Activated gamma-delta T cell treated with anti-CD3 and anti-CD28 coated beads, Interleukin-2, amount 50 U/mL, for 16 hours (primary cell): ENCODE measurements around the gene DHRS7B.
"Not testable (repeated sequence)": the region's sequence is repeated elsewhere in the genome, so short reads cannot be mapped to it uniquely, and the experiment has no call there.

Experiments
- DNase-seq: peaks from one replicate; pipeline ENCODE4 v3.0.0-alpha.2; 2020; ENCODE audit warnings: low read depth

DHRS7B gene

DNA sequence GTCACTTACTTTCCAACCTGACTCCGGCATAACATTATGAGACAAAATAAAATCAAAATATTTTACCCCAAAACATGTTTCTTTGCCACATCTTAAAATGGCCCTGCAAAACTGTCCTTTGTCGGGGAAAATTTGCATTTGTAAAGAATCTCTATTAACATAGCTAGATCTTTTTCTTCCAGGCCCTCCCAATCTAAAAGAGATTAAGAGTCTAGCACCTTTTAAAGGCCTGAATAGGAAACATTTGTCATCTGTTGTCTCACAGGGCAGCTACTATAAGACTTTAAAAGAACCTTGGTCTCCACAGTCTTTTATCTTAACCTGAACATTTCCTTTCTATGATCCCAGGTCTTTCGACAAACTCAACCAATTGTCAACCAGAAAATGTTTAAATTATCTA, 18.1 kb upstream of the DHRS7B start:
- no peak for DNase-seq

DNA sequence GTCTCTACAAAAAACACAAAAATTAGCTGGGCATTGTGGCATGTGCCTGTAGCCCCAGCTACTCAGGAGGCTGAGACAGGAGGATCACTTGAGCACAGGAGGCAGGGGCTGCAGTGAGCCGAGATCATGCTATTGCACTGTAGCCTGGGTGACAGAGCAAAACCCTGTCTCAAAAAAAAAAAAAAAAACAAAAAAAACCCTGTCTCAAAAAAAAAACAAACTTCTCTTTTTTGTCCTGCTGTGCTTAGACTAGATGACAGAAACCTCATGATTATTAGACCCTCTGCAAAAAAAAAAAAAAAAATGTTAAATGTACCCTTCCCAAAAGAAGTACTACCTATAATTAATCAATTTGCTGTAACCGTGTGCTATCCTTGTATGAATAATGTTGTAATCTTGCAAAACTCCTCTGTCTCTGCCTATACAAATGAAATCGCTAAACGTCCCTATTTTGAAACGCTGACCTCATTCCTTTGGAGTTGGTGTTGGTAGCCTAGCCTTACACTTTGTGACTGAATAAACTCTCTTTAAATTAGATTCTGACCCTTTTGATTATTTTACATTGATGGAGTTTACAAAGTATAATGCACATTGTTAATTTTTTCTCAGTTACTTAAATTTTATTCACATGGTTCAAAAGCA, 13.6 kb upstream of the DHRS7B start:
- DNase-seq, result no peak

- no peak for DNase-seq
Measured at GRCh38 chr17:21113716-21114115, 13.0 kb upstream of the DHRS7B start.

DNA sequence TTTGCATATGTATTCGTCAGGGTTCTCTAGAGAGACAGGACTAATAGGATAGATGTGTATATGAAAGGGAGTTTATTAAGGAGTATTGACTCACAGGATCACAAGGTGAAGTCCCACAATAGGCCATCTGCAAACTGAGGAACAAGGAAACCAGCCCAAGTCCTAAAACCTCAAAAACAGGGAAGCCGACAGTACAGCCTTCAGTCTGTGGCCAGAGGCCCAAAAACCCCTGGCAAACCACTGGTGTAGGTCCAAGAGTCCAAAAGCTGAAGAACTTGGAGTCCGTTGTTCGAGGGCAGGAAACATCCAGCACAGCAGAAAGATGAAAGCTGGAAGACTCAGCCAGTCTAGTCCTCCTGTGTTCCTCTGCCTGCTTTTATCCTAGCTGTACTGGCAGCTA, 12.0 kb upstream of the DHRS7B start:
- DNase-seq, result not testable (repeated sequence)

GRCh38 chr17:21119247-21119918, 7.4 kb upstream of the DHRS7B start:
- peak; percentile 50 for DNase-seq

GRCh38 chr17:21119919-21120249, 6.9 kb upstream of the DHRS7B start:
- no peak for DNase-seq

DNA sequence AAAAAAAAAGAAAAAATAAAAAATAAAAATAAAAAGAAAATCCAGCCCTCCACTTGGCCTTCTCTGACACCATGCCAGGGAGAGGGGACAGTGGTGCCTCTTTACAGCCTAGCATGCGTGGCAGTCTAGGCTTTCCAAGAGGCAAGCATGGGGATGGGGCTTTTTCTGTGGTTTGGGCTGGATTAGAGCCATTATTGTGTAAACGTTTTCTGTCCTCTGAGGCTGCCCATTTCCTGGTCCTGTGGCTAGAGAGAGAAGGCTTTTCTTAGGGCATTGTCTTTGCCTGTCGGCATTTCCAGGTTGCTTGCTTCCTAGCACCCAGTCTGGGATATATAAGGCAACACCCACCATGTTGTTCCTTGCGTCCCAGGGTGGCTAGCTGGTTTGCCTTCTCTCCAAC, 2.7 kb upstream of the DHRS7B start:
- no peak for DNase-seq

DNA sequence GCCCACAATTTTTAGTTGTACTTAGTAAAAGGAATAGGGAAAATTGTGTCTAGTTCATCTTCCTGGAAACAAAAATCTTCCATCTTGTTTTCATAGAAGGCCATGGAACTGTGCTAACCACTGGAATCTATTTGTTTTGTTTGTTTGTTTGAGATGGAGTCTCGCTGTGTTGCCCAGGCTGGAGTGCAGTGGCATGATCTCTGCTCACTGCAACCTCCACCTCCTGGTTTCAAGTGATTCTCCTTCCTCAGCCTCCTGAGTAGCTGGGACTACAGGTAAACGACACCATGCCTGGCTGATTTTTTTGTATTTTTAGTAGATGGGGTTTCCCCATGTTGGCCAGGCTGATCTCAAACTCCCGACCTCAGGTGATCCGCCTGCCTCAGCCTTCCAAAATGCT, 2.2 kb upstream of the DHRS7B start:
- DNase-seq, result not testable (repeated sequence)

- DNase-seq, result peak; percentile 26
Measured at GRCh38 chr17:21125862-21126261, 902 bp upstream of the DHRS7B start.

- DNase-seq, result no peak
Measured at GRCh38 chr17:21127509-21128077, 829 bp downstream of the DHRS7B start.

- no peak for DNase-seq
Measured at GRCh38 chr17:21129023-21129681, 2.4 kb downstream of the DHRS7B start.

- DNase-seq, result no peak
Measured at GRCh38 chr17:21131137-21131536, 4.4 kb downstream of the DHRS7B start.

DNA sequence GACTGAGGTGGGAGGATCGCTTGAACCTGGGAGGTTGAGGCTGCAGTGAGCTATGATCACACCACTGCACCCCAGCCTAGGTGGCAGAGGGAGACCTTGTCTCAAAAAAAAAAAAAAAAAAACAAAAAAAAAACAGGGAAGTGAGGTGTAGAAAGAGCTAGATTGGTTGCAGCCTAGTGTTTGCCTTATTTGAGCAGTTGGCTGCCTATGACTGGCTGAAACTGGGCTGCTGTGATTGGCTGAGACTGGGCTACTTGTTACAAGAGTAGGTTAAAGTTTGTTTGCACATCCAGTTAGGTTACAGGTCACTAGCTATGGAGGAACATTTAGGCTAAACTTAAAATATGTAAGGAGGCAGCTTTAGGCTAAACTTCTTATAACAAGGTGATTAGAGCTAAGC, 5.7 kb downstream of the DHRS7B start:
- no peak for DNase-seq

DNA sequence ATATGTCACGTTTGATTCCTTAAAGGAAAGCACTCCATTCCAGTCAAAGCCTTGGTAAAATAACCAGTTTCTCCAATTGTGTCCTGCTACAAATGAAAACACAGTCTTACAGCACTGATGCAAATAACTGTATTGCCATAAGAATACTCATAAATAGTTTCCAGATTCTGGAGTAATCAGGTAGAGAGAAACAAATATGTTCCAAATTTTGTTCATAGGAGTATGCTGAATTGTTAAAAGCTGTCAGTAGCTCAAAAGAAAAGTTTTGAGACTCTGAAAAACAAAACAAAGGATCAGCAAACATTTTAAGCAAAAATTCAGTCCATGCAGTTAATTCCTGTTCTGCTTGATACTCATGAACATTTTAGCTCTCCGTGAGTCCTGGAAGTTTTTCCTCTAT, 7.8 kb downstream of the DHRS7B start:
- no peak for DNase-seq

DNA sequence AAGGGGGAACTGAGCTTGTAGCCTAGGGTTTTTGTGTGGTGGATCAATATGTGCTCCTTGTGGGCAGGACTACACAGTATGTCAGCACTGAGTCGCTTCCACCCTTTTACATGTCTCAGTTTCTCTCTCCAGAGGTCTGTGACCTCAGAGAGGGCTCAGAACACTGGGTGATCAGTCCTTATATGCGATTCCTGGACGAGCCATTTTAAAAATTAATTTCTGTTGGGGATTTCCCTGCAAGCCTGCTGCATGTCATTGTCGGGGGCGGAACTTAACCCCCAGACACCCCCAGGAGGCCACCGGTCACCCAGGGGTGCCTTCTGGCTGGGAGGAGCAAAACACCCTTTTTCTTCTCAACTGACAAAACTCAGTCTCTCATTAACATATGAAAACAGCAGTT, 14.1 kb downstream of the DHRS7B start:
- no peak for DNase-seq

DNA sequence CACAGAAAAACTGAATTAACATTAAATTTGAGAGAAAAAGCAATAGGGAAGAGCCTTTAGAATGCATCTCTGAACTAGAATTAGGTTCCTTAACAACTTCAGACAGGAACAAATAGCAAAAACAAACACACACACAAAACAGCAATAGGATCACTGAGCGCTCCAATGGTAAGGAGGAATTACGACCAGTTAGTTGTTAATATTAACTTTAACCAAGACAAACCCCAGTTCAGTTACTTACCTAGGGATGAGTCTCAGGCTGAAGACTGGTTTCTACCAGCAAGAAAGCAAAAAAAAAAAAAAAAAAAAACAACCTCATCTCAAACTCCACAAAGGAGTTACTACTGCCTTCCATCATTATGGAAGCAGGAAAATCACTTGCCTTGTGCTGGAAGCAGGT, 14.6 kb downstream of the DHRS7B start:
- DNase-seq, result no peak

DNA sequence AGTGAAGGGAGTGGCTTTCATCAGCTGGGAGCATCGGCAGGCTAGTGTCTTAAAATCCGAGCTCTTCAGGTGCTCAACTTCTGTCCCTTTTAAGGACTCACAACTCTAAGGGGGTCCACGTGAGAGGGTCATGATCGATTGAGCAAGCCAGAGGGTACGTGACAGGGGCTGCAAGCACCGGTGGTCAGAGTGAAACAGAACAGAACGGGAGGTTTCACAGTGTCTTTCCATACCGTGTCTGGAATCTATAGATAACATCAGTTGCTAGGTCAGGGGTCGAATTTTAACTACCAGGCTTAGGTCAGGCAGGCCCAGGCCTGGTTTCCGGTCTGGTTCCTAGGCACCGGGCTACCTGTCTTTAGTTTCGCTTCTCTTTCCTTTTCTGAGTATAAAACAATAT, 15.3 kb downstream of the DHRS7B start:
- DNase-seq, result not testable (repeated sequence)

- no peak for DNase-seq
Measured at GRCh38 chr17:21143695-21144094, 16.9 kb downstream of the DHRS7B start.

DNA sequence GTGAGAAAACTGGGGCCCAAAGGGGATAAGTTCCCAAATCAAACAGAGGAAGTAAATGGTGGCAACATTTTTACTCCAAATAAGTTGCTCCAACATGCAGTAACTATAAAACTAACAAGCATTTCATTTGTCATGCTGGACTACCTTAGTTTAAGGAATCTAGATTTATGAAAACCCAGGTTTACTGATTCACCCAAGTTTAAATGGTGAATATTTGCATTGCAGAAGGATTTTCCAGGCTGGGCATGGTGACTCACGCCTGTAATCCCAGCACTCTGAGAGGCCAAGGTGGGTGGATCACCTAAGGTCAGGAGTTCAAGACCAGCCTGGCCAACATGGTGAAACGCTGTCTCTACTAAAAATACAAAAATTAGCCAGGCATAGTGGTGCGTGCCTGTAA, 17.5 kb downstream of the DHRS7B start:
- DNase-seq, result not testable (repeated sequence)

DNA sequence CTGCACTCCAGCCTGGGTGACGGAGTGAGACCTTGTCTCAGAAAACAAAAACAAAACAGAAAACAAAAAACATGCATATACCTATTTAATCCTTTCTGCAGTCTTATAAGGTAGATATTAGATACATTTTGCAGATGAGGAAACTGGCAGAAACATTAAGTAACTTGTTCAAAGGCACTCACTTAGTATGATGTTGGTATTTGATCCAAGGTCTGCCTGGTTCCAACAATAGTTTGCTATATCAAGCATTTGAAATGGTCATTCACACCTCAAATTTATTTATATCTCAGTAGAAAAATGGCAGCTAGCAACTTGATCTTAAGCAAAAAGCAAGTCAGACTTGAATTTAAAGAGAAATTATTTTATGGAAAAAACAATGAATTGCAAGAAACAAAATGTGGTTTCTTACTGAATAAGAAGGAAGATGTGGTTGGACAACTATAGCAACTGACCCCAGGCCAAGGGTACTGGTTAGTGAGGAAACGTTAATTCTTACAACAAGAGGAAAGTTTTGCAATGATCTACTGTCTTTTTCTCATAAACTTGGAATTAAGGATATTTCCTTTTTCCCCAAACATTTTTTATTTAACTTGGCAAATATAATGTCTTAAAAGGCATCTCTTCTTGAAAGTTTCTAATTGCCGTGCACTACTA, 19.7 kb downstream of the DHRS7B start:
- no peak for DNase-seq

DNA sequence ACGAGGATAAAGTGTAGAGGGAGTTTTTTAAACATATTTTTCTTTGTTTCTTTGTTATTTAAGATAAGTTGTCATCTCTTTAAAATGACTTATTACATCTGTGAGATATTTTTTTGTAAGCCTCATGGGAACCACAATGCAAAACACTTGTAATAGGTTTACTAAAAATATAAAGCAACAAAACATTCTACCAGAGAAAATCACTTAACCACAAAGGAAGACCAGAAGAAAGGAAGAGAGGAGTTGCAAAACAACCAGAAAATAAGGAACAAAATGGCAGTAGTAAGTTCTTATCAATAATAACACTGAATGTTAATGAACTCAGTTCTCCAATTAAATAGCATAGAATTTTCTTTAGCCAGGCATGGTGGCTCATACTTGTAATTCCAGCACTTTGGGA, 22.9 kb downstream of the DHRS7B start:
- DNase-seq, result no peak

DNA sequence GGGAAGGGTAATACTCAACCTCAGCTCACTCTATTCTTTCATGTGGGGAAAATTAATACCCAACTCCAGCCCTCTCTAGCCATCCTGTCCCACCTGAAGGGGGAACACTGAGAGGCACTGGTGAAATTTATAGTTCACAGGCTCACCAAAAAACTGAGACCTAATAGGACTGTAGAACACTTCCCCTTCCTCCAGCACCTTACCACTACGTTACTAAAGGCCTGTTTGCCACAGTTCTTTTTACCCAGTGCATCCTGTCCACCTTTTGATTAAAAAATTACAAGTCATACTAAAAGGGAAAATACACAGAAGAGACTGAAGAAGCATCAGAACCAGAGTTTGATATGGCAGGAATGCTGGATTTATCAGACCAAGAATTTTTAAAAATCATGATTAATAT, 26.0 kb downstream of the DHRS7B start:
- DNase-seq, result no peak
